Activated CD4-positive, alpha-beta T cell treated with anti-CD3 and anti-CD28 coated beads for 4 hours (primary cell): Measurements from ENCODE around the gene AGPAT4.

Source experiments
- DNase-seq, 2 donors: peaks; one replicate each; pipeline ENCODE4 v3.0.0-alpha.2; 2020

The AGPAT4 gene

GRCh38 chr6:161279677-161280415 is 6.0 kb upstream of the AGPAT4 start:
- DNase-seq = no peak

DNA sequence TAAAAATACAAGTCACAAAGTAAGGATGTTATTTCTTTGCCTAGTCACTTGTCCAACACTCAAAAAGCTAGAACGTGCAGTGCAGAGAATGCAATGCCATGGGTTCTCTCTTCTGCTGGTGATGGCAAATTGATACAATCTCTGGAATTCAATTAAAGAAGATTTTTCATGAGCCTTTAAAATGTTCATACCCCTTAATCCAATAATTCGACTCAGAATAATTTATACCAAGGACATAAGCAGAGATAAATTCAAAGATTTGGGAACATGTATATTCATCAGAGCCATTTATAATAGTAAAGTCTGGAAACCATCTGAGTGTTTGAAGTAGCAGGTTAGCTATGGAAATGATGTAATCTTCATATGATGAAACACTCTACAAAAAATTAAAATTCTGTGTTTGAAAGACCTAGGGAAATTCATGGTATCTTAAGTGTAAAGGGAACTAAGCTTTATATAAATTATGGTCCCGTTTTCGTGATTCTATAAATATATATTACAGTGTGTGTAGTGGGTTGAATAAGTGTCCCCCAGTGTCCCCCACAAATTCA is 2.8 kb upstream of the AGPAT4 start:
- DNase-seq = no peak

DNA sequence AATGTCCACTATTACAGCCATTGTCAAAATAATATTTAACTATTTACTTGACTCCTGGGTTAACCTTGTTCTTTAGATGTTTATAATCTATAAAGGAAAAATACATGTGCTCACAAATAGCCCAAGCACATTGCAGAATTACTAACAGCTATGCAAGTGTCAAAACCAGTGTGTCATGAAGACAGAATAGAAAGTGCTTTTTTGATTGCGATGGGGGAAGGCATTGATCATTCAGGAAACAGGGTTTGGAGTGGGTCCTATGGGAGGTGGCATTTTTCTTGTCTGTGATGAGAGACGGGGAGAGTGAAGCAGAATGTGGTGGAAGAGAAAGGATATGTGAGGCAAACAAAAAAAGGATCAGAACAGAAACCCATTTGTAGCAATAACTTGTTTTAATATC is 1.0 kb upstream of the AGPAT4 start:
- no peak for DNase-seq

DNA sequence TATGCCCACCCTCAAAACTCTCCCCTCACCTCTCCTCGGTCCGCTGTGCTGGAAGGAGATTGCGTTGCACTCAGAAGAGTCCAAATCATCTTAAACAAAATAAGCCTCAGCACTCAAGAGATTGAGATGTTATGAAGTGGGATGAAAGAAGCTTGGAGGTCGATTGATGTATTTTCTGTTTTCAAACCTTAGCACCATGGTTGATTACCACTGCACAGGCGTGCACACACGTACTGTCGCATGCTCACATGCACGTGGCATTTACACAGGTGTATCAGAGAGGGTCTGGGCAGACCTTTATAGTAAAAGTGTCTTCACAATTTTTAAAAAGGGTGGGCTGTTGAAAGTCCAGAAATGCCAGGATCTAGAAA is 612 bp upstream of the AGPAT4 start:
- DNase-seq = no peak

DNA sequence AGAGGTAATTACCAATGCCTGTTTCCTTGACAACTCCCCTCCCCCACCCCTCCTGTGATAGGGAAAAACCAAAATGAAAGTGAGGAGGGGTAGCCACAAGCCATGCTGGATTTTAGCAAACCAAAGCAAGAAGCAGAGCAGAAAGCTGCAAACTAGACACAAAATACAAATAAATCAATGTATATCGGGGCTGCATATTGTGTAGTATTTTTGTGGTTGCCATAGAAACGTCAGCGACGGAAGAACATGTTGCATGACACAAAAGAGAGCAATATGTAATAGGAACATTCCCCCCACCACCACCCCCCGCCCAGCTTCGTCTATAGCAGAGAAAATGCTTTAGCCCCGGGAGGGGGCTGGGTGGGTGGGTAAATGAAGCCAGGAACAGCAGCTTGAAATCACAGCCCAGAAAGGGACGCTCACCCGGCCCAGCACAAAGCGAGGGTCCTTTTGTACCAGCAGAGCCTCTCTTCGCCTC is 548 bp downstream of the AGPAT4 start:
- DNase-seq = peak; percentile 16 to 28

DNA sequence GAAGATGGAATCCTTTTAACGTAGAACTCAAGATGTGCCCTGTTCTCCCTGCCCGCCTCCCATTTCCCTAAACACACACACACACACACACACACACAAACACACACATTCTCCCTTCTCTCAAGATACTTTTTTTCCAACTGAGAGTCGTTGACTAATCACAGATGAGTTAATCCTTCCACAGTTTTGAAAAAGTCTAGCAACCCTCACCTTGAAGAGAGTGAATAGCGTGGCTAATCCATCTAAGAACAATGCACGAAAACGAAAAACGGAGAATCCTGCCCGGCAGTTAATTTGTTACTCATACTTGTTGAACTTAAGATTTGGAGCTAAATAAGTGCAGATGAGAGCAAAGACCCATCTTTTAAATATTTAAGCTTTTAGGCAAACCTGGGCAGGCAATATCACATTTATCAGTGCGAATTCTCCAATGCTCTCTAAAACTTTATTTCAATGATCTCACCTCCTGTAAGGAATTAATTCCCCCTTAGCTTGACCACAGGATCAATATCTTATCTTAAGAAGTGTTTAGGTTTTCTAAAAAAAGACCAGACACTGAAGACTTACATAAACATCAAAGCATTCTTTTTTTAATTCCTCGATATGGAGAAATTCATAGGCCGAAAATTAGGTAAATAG is 1.1 kb downstream of the AGPAT4 start:
- no peak for DNase-seq

DNA sequence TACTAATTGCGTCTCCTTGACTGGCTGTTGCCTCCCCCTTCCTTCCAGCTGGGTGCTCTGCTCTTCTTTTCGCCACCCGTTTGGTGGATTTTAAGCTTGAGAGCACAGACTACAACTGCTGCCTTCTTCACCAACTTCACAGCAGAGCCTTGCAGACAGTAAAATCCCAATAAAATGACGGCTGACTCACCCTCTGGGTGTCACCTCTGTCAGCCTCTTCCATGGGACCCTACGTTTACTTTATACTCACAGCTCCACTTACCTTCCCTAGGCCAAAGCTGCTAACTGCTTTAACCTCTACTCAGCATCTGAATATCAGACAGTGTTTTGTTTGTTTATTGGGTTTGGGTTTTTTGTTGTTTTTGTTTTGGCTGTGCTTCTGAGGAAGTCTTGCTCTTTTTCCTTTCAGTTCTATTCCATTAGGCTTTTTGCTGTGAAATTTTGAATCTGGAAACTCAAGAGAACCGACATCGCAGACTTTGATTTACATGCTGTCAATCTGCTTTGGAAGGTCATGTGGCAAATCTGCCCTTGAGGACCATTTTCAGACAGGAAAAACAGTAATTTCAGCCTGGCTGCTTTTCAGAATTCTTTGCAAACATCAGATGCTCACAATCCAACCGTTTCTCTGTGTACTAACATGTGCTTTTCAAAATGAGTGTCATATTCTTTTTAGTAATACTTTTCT is 2.4 kb downstream of the AGPAT4 start:
- no peak for DNase-seq

DNA sequence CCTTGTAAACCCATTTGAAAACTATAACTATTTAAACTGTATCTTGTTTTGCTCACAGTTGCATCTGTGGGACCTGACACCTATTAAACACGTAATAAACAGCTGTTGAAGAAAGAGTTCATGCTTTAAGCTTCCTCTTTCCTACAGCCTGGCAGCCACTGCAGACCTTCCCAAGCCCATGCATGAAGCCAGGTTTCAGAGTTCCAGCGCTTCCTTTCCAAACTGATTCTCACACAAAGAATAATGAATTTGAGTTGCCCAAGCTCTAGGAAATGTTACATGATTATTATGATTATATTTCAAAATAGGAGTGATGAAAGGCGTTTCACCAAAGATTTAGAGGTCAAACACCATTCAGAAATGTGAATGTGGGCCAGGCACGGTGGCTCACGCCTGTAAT is 3.7 kb downstream of the AGPAT4 start:
- no peak for DNase-seq

GRCh38 chr6:161269310-161269709 is 4.6 kb downstream of the AGPAT4 start:
- DNase-seq = no peak

- DNase-seq = no peak
Measured at GRCh38 chr6:161268531-161269210, 5.2 kb downstream of the AGPAT4 start.

DNA sequence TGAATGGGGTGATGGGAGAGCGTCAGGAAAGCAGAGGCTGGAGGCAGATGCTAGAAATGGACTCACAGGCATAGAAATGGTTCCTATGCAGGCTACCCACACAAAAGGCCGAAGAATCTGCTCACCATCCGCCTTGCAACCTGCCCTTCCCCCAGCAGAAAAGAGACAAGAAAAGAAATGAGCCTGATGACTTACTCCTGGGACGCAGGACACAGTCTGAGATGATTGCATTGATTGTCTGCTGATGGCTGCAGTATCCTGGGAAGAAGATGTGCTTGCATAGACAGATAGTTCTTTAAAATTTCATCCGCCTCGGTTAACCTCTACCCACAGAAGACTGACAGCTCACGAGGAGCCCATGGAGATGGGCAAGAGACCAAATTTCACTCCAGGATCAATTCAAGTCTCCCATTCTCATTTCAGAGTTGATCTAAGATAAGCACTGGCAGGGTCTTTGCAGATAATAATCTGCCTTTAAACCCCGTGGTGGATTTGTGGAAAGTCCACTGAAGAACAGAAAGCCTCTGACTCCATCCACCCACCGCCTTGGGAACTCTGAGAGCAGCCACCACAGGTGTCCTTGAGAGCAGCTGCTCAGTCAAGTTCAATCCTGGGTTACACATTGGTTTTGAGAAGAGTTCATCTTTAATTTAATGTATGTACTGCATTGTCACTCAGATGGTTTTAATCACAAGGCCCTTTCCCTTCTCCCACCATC is 7.2 kb downstream of the AGPAT4 start:
- no peak for DNase-seq

GRCh38 chr6:161265975-161266374 is 7.9 kb downstream of the AGPAT4 start:
- DNase-seq = no peak

DNA sequence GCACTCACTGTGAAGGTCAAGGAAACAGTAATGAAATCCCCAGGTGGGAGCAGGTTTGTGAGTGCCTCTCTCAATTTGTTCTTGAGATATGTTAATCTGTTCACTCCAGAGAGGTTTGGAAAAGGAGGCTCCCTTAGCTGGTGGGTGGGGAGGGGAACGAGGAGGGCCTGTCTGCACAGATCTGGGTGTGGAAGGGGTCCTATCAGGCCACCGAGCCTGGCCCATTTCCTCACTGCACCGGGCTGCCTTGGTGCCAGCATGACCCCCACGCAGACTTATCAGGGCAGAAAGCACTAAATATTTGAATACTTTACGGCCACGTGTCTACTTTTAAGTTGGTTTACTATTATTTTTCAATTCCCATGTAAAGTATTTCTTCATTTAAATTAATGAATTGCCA is 8.3 kb downstream of the AGPAT4 start:
- DNase-seq = no peak

DNA sequence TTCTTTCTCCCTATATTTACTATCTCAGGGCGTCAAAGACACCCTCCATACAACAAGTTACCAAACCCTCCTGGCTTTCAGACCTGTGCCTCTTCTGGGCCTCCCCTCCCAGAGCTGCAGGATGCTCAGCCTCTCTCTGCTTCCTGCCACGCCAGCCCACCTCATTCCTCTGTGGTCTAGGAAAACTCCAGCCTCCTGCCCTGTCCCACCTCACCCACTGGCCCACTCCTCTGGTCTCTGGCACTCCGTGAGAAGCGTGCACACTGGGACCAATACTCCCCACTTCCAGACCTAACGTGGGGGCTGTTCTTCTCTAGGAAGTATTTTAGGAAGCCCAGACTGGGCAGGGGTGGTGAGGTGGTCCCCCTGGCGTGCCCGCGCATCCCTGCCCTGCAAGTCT is 9.7 kb downstream of the AGPAT4 start:
- DNase-seq = no peak

DNA sequence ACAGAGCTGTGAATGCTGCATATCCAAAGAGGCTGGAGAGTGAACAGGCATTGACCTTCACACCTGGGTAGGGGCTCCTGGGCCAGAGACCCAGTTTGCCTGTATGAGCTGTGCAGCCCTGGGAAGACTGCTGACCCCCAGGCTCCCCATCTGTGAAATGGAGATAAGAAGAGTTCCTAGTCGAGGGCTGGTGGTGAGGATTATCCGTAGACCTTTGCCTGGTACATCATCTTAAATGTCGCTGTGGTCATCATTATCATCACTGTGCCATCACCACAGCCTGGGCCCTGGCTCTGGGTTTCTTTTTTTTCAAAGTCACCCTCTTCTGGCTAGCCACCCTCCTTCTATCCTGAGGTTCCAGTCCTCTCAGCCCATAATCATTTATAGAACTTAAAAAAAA is 12.0 kb downstream of the AGPAT4 start:
- DNase-seq = no peak

DNA sequence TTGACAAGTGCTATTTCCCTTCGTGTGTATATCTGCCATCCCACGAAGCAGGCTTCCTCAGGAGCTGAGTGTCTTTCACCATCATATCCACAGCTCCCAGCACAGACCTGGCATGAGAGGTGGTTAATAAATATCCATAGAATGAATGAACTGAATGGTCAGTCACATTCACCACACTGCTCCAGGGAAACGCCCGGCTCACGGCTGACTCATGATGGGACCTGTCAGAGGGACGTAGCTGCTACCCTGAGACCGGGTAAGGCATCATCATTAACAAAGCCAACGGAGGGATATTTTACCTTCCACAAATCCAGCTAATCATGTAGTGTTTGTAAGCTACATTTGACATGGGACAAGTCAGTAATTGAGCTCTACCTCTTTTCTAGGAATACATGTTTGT is 12.5 kb downstream of the AGPAT4 start:
- no peak for DNase-seq

DNA sequence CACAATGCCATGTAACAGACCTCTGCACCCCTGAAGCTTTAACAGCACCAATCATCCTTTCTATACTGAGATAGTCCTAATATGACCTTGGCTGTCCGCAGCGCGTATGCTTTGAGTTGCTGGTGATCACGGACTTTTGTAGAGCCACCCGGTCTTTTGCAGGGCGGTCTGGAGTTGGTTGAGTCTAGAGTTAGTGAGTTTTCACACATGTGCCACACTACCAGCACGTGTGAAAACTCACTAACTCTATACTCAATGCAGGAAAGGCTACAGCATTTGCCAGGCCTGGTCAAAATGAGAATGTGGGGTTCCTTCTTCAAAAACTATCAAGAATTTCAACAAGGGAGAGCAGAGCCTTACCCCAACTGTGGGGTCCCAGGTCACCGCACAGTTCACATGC is 14.6 kb downstream of the AGPAT4 start:
- DNase-seq = no peak

DNA sequence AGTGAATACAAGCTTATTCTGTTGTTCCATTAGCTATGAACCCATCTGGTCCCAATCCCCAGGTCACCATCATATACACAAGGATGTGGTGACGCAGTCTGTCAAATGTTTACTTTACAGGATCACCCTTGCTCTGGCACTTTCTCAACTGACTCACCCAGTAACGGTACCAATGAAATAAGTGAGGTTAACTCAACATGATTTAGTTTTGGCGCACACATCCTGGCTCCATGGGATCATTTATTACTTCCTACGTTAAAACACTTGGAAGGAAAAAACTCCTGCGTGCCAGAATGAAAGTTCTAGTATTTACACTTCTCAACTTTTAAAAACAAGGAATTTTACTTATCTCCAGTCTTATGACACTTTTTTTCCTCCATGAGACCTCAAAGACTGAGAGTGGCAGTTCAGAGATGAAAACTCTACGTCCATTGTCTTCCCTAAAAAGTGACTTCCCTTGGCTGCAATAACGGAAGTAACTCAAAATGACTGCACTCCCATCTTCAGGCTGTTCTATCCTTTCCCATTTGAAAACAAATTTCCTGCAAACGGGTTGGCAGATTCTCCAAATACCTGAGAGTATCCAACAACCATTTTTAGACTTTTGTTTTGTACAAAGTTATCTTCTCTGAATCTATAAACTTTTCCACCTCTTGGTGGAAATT is 15.9 kb downstream of the AGPAT4 start:
- DNase-seq = no peak

GRCh38 chr6:161256407-161256806 is 17.5 kb downstream of the AGPAT4 start:
- no peak for DNase-seq

DNA sequence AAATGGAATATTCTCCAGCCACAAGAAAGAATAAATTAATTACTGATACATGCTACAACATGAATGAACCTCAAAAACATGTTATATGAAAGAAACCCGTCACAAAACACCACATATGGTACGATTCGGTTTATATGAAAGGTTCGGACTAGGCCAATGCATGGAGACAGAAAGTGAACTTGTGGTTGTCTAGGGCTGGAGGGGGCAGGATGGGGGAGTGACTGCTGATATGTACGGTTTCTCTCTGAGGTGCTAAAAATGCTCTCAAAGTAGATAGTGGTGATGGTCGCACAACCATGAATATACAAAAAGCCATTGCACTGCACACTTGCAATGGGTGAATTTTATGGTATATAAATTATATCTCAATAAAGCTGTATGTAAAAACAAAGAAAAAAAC is 18.3 kb downstream of the AGPAT4 start:
- no peak for DNase-seq

DNA sequence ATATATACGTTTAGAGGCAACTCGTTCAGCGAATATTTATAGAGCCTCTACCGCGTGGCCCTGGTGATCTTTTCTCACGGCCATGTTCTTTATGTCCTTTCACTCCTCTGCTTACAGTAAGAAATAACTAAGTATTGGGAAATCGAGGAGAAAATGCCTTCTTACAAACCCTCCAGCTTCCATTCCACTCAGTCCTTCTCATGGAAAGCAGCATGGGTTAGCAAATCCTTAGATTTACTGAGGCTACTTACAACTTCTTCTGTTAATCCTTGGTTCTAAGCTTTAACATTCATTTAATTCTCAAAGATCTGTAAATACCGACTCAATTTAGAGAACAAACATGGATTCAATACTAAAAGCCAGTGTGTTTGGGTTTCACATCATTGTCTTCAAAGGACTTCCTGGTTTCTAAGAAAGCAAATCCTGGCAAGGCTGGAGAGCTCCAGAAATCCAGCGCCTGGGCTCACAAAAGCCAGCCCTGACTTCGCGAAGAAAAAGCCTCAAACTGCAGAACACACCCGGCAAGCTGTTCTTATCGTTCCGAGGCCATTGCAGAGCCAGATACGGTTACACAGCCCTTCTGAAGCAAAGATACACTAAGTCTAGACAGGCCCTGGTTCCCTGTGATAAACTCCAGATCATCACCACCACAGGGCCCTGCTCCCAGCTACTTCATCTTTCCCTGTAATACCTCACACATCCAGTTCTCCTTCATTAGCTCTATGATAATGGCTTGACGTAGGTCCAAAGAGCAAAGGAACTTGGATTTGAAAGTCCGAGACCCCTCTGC is 19.2 kb downstream of the AGPAT4 start:
- no peak for DNase-seq
